Activated naive CD8-positive, alpha-beta T cell treated with anti-CD3 and anti-CD28 coated beads, Interleukin-2, amount 10 ng/mL, durations not matched to agents 7 days and 5 days (primary cell): ENCODE data around the gene OXGR1. TPM values are rescaled to one million over a fixed set of nuclear protein-coding genes. Genes with fewer than 3 reads are reported as not detected.

Source experiments
- ATAC-seq: fragments of 150-1000 bp; cut with Tn5 transposase; one replicate; pipeline ENCODE4 v1.10.0; 2021; ENCODE audit warnings: low read depth, moderate library complexity
- POLR2A ChIA-PET: fragments of 350-600 bp; sonication (Branson Sonifier 250); formaldehyde crosslinking; loops from one replicate; lab custom pipeline; 2021; ENCODE audit warnings: antibody characterized with exemption; lab: Charles Lee
- DNase-seq: peaks from one replicate; pipeline ENCODE4 v3.0.0; 2021
- H3K27ac Mint-ChIP-seq: one replicate; pipeline ENCODE4 v1.8.0; 2022; ENCODE audit warnings: mild to moderate bottlenecking, mixed read lengths
- H3K27me3 Mint-ChIP-seq: one replicate; pipeline ENCODE4 v1.8.0; 2022; ENCODE audit warnings: mild to moderate bottlenecking, moderate library complexity, mixed read lengths
- H3K36me3 Mint-ChIP-seq: one replicate; pipeline ENCODE4 v1.8.0; 2021; ENCODE audit warnings: mild to moderate bottlenecking, mixed read lengths
- H3K4me1 Mint-ChIP-seq: one replicate; pipeline ENCODE4 v1.8.0; 2021; ENCODE audit warnings: mixed read lengths
- H3K4me3 Mint-ChIP-seq: one replicate; pipeline ENCODE4 v1.8.0; 2022; ENCODE audit warnings: mild to moderate bottlenecking, moderate library complexity, mixed read lengths
- H3K9me3 Mint-ChIP-seq: one replicate; pipeline ENCODE4 v1.8.0; 2021; ENCODE audit warnings: mixed read lengths
- total RNA-seq, 2 experiments: library from RNA; stranded (reverse); gene quantifications; one replicate each; pipeline ENCODE4 v1.2.3, GENCODE V29; 2021

The OXGR1 gene
- total RNA-seq, 2 experiments from 2014 or later = not detected

DNA sequence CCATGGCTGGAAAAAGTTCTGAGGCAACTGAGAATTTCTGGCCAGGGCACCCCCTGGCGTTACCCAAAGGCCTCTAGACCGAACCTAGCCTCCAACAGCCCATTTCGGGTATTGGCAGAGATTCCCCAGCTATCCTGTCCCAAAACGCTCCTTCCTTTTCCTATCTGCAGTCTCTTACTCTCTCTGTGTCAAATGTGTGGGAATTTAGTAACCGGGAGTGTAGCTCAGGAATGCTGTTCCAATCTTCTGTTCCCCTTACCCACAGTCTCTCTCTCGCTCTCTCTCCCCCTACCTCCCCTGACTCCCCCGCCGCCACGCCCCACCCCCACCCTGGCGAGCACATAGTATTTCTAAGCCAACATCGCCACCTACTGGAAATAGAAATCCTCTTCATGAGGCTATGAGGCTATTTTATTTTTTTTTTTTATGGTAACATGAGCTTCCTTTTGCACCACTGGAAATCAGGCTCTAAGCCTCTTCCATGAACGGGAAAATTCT is 27.0 kb downstream of the OXGR1 start:
- Mint-ChIP-seq H3K4me1 (no peaks in the 10 kb centered on the region), H3K9me3 (peaks cover 14% of the 10 kb centered on the region), H3K27ac (no peak overlapping the region), H3K27me3 (no peaks in the 10 kb centered on the region), H3K36me3 (no peaks in the 10 kb centered on the region), H3K4me3 (no peak overlapping the region)
- ATAC-seq = no peak
- DNase-seq = no peak
- POLR2A ChIA-PET = no interaction called here

DNA sequence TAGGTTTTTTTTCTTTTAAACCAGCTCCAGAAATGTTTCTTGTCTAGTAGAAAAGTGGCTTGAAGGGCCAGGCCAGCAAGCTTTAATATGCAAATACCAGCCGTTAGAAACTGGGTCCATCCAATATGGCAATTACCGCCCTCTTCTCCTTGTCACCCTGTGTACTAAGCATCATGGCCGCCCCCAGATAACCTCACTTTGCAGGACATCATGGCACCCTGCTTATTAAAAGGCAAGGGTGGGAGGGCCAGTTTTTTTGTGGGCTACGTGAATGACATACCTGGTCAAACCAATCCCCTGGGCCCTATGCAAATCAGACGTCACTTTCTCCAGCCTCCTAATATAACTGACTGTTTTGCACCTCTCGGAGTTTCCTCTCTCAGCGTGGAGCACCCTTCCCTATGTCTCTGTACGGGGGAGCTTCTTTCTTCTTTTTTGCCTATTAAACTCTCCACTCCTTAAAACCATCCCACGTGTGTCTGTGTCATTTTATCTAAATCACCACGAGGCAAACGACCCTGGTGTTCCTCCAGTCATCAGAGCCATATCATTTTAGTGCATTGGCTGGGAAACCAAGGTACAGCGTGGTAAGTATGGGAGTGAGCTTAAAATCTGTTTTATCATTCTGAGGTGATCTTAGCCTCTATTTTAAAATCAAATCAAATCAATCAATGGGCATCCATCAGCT is 27.7 kb downstream of the OXGR1 start:
- H3K36me3 Mint-ChIP-seq = no peaks in the 10 kb centered on the region
- H3K9me3 Mint-ChIP-seq = peaks cover 13% of the 10 kb centered on the region
- DNase-seq = no peak
- no peak for ATAC-seq
- H3K27me3 Mint-ChIP-seq = no peaks in the 10 kb centered on the region
- H3K4me3 Mint-ChIP-seq = no peak overlapping the region
- no peak overlapping the region for H3K27ac Mint-ChIP-seq
- POLR2A ChIA-PET = no interaction called here
- H3K4me1 Mint-ChIP-seq = no peaks in the 10 kb centered on the region

DNA sequence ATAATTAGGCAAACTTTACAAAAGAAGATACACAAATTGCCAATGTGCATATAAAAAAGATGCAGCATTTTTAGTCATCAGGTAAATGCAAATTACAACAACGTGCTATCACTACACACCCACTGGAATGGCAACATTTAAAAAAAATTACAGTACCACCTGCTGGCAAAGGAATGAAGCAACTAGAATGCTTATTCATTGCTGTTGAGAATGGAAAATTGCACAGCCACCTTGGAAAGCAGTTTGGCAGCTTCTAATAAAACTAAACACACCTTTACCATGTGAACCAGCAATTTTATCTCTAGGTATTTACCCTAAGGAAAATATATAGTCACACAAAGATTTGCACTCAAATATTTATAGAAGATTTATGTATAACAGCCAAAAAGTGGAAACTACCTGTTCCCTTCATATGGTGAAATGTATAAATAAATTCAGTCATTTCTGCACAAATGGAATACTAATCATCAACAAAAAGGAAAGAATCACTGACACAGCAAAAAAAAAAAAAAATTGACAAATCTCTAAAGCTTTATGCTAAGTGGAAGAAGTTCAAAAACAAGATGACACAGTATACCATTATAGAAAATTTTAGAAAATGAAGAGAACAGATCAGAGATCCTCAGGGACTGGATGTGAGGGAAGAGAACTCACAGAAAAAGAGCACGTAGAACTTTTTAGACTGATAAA is 30.3 kb downstream of the OXGR1 start:
- Mint-ChIP-seq H3K9me3 (peaks cover 8% of the 10 kb centered on the region), H3K4me3 (no peak overlapping the region), H3K27ac (no peak overlapping the region), H3K27me3 (no peaks in the 10 kb centered on the region), H3K4me1 (no peaks in the 10 kb centered on the region), H3K36me3 (no peaks in the 10 kb centered on the region)
- ATAC-seq = no peak
- no peak for DNase-seq
- POLR2A ChIA-PET = no interaction called here

DNA sequence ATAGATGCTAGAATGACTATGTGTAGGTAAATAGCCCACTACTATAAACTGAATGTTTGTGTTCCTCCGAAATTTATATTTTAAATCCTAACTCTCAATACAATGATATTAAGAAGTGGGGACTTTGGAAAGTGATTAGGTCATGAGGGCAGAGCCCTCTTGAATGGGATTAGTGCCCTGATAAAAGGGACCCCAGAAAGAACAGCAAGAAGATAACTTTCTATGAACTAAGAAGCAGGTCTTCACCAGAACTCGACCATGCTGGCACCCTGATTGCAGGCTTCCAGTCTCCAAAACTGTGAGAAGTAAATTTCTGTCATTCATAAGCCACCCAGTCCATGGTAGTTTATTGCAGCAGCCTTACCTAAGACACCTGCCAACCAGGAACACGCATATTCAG is 33.9 kb downstream of the OXGR1 start:
- H3K9me3 Mint-ChIP-seq = peaks cover 2% of the 10 kb centered on the region
- no peaks in the 10 kb centered on the region for H3K4me1 Mint-ChIP-seq
- POLR2A ChIA-PET = no interaction called here
- H3K27me3 Mint-ChIP-seq = no peaks in the 10 kb centered on the region
- no peak for ATAC-seq
- H3K4me3 Mint-ChIP-seq = no peak overlapping the region
- no peak overlapping the region for H3K27ac Mint-ChIP-seq
- no peak for DNase-seq
- no peaks in the 10 kb centered on the region for H3K36me3 Mint-ChIP-seq

DNA sequence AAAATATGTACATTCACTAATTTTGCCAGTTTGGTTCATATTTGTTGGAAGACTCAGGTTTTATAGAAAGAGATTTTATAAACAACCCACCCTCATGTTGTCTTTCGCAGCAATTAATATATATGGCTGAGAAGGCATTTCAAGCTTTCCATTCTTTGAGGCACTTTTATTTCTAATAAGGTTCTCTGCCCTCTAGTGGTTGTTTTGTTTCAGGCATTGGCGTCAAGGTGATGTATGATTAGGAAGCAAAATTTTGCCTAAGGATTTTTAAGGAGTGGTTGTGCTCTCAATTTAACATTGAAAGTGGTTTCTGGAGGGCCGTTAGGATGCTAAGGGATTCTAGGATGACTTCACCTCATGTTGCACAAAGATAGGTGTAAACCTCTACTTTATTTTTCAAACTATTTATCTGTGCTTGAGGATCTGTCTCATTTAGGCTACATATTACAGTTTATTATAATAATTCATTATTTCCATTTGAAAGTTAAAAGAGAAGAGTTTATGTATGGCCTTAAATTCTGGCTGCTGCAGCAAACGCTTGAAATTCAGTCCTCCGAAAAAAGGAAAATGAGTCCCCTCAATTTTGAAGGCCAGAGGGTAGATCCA is 35.9 kb downstream of the OXGR1 start:
- no peak for DNase-seq
- no peak for ATAC-seq
- H3K36me3 Mint-ChIP-seq = no peaks in the 10 kb centered on the region
- POLR2A ChIA-PET = no interaction called here
- no peak overlapping the region for H3K4me3 Mint-ChIP-seq
- no peaks in the 10 kb centered on the region for H3K4me1 Mint-ChIP-seq
- no peaks in the 10 kb centered on the region for H3K27me3 Mint-ChIP-seq
- no peak overlapping the region for H3K27ac Mint-ChIP-seq
- H3K9me3 Mint-ChIP-seq = peaks cover 2% of the 10 kb centered on the region

DNA sequence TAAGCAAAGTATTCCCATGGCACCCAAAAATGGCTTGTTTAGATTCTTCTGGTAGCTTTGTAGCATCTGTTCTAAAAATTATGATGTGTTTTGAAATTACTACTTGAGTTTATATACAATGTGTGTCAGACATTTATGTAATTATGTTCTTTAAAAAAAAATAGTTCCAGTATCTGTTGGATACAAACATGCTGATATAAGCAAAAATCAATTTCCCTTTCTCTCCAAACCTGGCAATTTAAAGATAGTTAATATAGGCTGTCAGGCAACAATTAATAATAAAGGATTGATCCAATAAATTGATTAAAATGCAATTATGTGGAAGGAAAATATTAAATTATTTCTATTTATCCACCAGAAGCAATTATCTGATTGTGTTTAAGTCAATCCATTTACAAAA is 41.7 kb downstream of the OXGR1 start:
- H3K36me3 Mint-ChIP-seq = no peaks in the 10 kb centered on the region
- no peaks in the 10 kb centered on the region for H3K4me1 Mint-ChIP-seq
- no peak overlapping the region for H3K4me3 Mint-ChIP-seq
- no peaks in the 10 kb centered on the region for H3K27me3 Mint-ChIP-seq
- ATAC-seq (no peak), DNase-seq (no peak)
- no peak overlapping the region for H3K27ac Mint-ChIP-seq
- no peaks in the 10 kb centered on the region for H3K9me3 Mint-ChIP-seq
- POLR2A ChIA-PET = no interaction called here

DNA sequence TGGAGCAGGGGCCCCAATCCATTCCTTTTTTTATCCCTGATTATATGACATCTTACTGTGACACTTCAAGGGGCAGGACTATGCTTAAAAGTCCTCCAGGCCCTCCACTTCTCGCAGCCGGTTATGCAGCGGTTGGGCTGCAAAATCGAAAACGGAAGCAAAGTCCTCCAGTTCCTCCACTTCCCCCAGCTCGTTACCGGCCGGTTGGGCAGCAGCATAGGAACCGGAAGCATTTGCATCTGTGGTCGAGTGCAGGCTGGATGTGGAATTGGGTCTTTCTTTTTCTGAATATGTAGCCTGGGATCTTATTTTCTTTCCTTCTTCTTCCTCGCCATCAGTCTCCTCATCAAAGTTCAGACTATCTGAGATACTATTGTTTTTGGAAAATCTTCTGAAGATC is 46.1 kb downstream of the OXGR1 start:
- Mint-ChIP-seq H3K36me3 (no peaks in the 10 kb centered on the region), H3K9me3 (no peaks in the 10 kb centered on the region), H3K4me3 (no peak overlapping the region), H3K27me3 (no peaks in the 10 kb centered on the region), H3K4me1 (no peaks in the 10 kb centered on the region), H3K27ac (no peak overlapping the region)
- DNase-seq (no peak), ATAC-seq (no peak)
- POLR2A ChIA-PET = no interaction called here

DNA sequence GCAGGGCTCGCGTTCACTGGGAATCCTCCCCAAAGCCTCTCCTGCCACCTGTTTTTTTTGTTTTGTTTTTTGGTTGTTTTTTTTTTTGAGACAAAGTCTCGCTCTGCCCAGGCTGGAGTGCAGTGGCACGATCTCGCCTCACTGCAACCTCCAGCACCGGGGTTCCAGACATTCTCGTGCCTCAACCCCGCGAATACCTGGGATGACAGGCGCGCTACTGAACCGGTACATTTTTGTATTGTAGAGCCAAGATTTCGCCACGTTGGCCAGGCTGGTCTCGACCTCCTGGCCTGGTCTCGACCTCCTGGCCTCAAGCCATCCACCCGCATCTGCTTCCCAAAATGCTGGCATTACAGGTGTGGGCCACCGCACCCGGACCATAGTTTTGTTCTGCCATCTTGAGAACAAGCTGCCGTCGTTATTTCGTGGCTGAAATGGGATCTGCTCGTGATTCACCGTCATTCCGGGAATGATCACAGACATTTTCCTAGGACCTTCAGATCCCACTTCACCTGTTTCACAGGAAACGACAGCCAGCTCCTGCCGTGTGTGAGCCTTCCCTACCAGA is 46.8 kb downstream of the OXGR1 start:
- no peak overlapping the region for H3K27ac Mint-ChIP-seq
- POLR2A ChIA-PET = no interaction called here
- no peaks in the 10 kb centered on the region for H3K36me3 Mint-ChIP-seq
- no peaks in the 10 kb centered on the region for H3K4me1 Mint-ChIP-seq
- H3K27me3 Mint-ChIP-seq = no peaks in the 10 kb centered on the region
- no peak overlapping the region for H3K4me3 Mint-ChIP-seq
- DNase-seq (no peak), ATAC-seq (no peak)
- H3K9me3 Mint-ChIP-seq = no peaks in the 10 kb centered on the region

DNA sequence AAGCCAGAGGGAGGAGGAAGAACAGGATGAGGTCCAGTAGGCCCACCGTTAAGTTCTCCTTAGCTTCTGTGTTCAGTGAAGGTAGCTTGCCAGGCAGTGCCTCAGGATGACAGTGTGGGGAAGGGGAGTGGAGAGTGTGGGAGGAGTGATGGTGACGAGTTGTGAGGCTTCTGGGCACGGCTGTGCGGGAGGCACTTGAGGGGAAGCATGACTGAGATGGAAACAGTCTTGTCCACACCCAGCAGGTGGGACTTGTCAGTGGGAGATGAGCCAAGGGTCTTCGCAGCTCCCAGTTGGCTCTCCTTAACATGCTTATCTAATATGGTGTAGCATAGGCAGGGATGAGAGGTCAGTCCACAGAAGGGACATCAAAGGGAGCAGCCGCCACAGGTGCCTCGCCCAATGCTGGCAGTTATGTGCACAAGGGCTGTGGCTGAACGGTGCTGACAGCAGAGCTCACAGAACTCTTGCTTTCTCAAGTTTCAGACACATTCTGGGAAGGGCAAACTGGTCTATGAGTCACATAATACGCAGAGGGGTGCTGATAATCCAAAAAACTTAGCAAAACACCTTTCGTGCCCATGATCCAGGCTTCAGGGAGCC is 47.5 kb downstream of the OXGR1 start:
- Mint-ChIP-seq H3K4me1 (no peaks in the 10 kb centered on the region), H3K27me3 (no peaks in the 10 kb centered on the region), H3K4me3 (no peak overlapping the region), H3K9me3 (no peaks in the 10 kb centered on the region), H3K36me3 (no peaks in the 10 kb centered on the region), H3K27ac (no peak overlapping the region)
- ATAC-seq (no peak), DNase-seq (no peak)
- POLR2A ChIA-PET = no interaction called here

DNA sequence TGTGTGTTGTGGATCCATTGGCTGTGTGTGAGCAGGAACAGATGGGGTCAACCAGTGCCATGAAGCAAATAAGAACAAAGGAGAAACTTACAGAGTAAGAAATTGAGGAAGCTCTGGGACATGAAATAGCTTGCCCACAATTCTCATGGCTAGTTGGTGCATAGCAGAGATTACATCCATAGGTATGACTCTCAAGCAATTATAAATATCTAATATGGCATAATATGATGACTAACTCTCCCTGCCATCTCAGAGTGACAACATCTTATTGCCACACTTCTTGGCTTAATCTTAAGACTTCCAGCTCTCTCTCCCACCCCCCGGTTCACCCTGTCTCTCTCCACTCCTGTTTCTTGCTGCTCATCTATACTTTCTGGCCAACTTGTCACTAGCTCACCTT is 53.3 kb downstream of the OXGR1 start:
- POLR2A ChIA-PET = no interaction called here
- no peaks in the 10 kb centered on the region for H3K4me1 Mint-ChIP-seq
- ATAC-seq (no peak), DNase-seq (no peak)
- no peak overlapping the region for H3K27ac Mint-ChIP-seq
- no peaks in the 10 kb centered on the region for H3K36me3 Mint-ChIP-seq
- H3K4me3 Mint-ChIP-seq = no peak overlapping the region
- no peaks in the 10 kb centered on the region for H3K9me3 Mint-ChIP-seq
- H3K27me3 Mint-ChIP-seq = no peaks in the 10 kb centered on the region

DNA sequence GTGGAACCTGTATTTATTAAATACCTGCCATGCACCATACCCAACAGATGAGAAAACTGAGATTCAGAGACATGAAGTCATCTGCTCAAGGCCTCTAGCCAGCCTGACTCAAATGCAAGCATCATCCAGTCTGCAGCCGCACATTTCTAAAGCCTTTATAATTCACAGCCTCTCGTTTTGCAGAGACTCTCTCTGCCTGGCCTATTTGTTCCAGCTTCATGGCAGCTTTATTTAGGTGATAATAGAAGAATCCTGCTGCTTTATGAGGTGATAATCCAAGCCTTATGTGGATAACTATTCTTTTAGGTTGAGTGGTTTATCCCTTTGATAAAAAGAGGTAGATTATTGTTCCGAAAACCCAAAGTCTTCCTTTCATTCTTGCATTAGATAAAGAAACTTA is 58.4 kb downstream of the OXGR1 start:
- no peaks in the 10 kb centered on the region for H3K9me3 Mint-ChIP-seq
- H3K27me3 Mint-ChIP-seq = no peaks in the 10 kb centered on the region
- POLR2A ChIA-PET = no interaction called here
- no peaks in the 10 kb centered on the region for H3K4me1 Mint-ChIP-seq
- no peak for ATAC-seq
- no peaks in the 10 kb centered on the region for H3K36me3 Mint-ChIP-seq
- no peak overlapping the region for H3K4me3 Mint-ChIP-seq
- no peak for DNase-seq
- H3K27ac Mint-ChIP-seq = no peak overlapping the region
